CD4-positive, alpha-beta T cell treated with Interleukin-4 for 1 hour (primary cell): Measurements from ENCODE around the gene SLC24A3.
A peak's percentile ranks its signal among the peaks of the same experiment; 100 is the strongest.

Source experiments
- DNase-seq, 2 donors: peaks; one replicate each; pipeline ENCODE4 v3.0.0-alpha.2; 2020 to 2022

Gene SLC24A3

GRCh38 chr20:19431906-19432305 is 219.5 kb downstream of the SLC24A3 start:
- no peak for DNase-seq

GRCh38 chr20:19433371-19434350 is 221.2 kb downstream of the SLC24A3 start:
- no peak for DNase-seq

- DNase-seq, result no peak
These were observed 222.9 kb downstream of the SLC24A3 start for GRCh38 chr20:19435316-19435715.

GRCh38 chr20:19435821-19436220 is 223.4 kb downstream of the SLC24A3 start:
- DNase-seq, result no peak

GRCh38 chr20:19438488-19438887 is 226.0 kb downstream of the SLC24A3 start:
- no peak for DNase-seq

- peak in 1 of 2 donors; percentile 26 for DNase-seq
These were observed 228.5 kb downstream of the SLC24A3 start for GRCh38 chr20:19440660-19441527.

- no peak for DNase-seq
These were observed 233.8 kb downstream of the SLC24A3 start for GRCh38 chr20:19446246-19446645.

GRCh38 chr20:19448632-19449031 is 236.2 kb downstream of the SLC24A3 start:
- no peak for DNase-seq

- DNase-seq, result no peak
These were observed 236.6 kb downstream of the SLC24A3 start for GRCh38 chr20:19449051-19449450.

GRCh38 chr20:19451231-19451922 is 238.9 kb downstream of the SLC24A3 start:
- DNase-seq, result no peak

GRCh38 chr20:19451923-19452295 is 239.5 kb downstream of the SLC24A3 start:
- DNase-seq, result no peak

- no peak for DNase-seq
These were observed 241.0 kb downstream of the SLC24A3 start for GRCh38 chr20:19453410-19453809.

- no peak for DNase-seq
These were observed 241.4 kb downstream of the SLC24A3 start for GRCh38 chr20:19453862-19454261.

- DNase-seq, result no peak
These were observed 244.4 kb downstream of the SLC24A3 start for GRCh38 chr20:19456595-19457395.

- DNase-seq, result no peak
These were observed 245.2 kb downstream of the SLC24A3 start for GRCh38 chr20:19457611-19458010.

GRCh38 chr20:19460386-19460785 is 247.9 kb downstream of the SLC24A3 start:
- no peak for DNase-seq

GRCh38 chr20:19462491-19462890 is 250.0 kb downstream of the SLC24A3 start:
- no peak for DNase-seq

GRCh38 chr20:19463597-19463996 is 251.2 kb downstream of the SLC24A3 start:
- DNase-seq, result no peak

- DNase-seq, result no peak
These were observed 253.1 kb downstream of the SLC24A3 start for GRCh38 chr20:19465536-19465935.

- DNase-seq, result no peak
These were observed 253.9 kb downstream of the SLC24A3 start for GRCh38 chr20:19466206-19466928.

GRCh38 chr20:19473216-19473921 is 260.9 kb downstream of the SLC24A3 start:
- DNase-seq, result no peak
